ENCODE measurements around the gene HS3ST5.

HS3ST5 gene

DNA sequence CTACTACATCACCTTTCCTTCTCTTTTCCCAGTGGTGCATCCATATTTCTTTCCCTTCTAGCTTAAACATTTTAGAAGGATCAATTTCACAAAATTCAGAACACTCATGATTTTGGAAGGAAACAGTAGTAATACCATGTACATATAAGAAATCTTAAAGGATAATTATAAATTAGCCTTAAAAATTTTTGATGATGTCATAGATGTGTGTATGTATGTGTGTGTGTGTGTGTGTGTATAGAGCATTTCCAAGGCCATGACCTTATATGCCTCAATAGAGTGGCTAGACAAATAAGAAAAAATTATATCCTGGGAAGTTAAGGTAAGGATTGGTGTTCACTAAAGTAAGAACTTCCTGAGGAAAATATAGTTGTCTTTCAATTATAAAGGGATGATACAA is 24.1 kb upstream of the HS3ST5 start:
- Histone ChIP-seq H3K27ac (no peak overlapping the region), H3K9ac (ENCODE audit: insufficient read length) (no peak overlapping the region), H3K4me3 (no peak overlapping the region), H3K9me3 (ENCODE audit: low read depth, low read length) (no peaks in the 10 kb centered on the region), H3K36me3 (ENCODE audit: insufficient read depth, low read length) (no peaks in the 10 kb centered on the region)
- TF ChIP-seq FOXP2 (optimal IDR thresholded peaks at IDR 0.05; ENCODE audit: control extremely low read depth, extremely low read length, insufficient read depth) = no peak
- TF ChIP-seq POLR2AphosphoS5 (IDR thresholded peaks at IDR 0.05; ENCODE audit: borderline replicate concordance, low read depth, low read length) = no peak
- TF ChIP-seq EZH2 (IDR thresholded peaks at IDR 0.05) = no peak
- no peak for DNase-seq (ENCODE audit: low read depth, low spot score)

DNA sequence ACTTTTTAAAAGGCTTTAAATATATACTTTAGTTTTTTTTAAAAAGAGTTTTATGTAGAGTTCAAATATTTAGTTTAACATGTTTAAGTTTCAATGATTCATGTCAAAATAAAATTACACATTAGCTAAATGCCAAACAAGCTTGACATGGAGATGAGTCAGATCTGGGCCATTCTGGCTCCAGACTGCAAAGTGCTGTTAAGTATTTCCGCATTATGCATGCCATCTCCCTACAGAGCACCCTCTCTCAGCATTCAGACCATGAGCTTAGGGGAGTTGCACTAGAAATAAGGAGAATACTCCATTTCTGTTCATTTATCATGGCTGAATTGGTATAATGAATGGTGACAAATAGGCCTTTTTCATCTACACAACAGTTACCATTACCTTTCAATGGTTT is 21.5 kb upstream of the HS3ST5 start:
- Histone ChIP-seq H3K9me3 (ENCODE audit: low read depth, low read length) (no peaks in the 10 kb centered on the region), H3K36me3 (ENCODE audit: insufficient read depth, low read length) (no peaks in the 10 kb centered on the region), H3K4me3 (no peak overlapping the region), H3K27ac (no peak overlapping the region), H3K9ac (ENCODE audit: insufficient read length) (no peak overlapping the region)
- no peak for DNase-seq (ENCODE audit: low read depth, low spot score)
- TF ChIP-seq FOXP2 (optimal IDR thresholded peaks at IDR 0.05; ENCODE audit: control extremely low read depth, extremely low read length, insufficient read depth) = no peak

DNA sequence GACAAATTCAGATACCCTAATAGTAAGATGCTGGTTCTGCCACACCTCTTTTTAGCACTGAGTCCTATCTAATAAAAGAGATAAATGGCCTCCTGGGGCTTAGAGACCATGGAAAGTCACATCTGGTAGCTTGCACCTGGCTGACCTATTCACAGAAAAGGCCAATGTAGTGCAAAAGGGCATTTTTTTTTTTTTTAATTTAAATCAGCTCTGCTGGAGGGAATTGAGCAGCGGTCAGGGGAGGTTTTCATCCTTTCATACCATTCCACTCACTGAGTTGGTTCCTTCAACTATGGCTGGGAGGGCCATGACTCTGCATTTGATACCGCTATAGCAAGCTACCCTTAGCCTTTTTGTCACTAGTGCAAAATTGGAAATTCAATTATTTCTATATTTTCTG is 20.1 kb upstream of the HS3ST5 start:
- no peak for TF ChIP-seq POLR2AphosphoS5 (IDR thresholded peaks at IDR 0.05; ENCODE audit: borderline replicate concordance, low read depth, low read length)
- TF ChIP-seq FOXP2 (optimal IDR thresholded peaks at IDR 0.05; ENCODE audit: control extremely low read depth, extremely low read length, insufficient read depth) = no peak
- no peak for TF ChIP-seq EZH2 (IDR thresholded peaks at IDR 0.05)
- H3K4me3 ChIP-seq = no peak overlapping the region
- H3K27ac ChIP-seq = no peak overlapping the region
- DNase-seq (ENCODE audit: low read depth, low spot score) = no peak
- no peak overlapping the region for H3K9ac ChIP-seq (ENCODE audit: insufficient read length)
- H3K36me3 ChIP-seq (ENCODE audit: insufficient read depth, low read length) = no peaks in the 10 kb centered on the region
- H3K9me3 ChIP-seq (ENCODE audit: low read depth, low read length) = no peaks in the 10 kb centered on the region

DNA sequence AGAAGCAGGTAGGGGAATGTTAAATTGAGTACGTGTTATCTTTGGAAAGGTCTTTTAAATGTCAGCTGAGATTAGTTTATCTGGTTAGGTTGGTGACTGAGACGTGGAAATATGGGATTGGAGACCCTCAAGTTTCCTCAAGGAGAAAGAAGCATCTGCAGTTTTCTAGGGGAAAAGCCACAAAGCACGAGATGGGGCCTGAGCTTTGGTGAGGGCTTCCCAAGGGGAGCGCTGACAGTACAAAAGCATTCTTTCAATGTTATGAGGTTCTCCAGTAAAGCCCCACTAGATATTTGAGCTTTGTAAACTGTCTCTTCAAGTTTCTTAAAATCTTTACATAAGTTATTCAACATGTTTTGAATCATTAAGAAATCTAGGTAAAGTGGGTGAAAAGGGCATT is 19.6 kb upstream of the HS3ST5 start:
- Histone ChIP-seq H3K9me3 (ENCODE audit: low read depth, low read length) (no peaks in the 10 kb centered on the region), H3K27ac (no peak overlapping the region), H3K36me3 (ENCODE audit: insufficient read depth, low read length) (no peaks in the 10 kb centered on the region), H3K4me3 (no peak overlapping the region), H3K9ac (ENCODE audit: insufficient read length) (no peak overlapping the region)
- no peak for DNase-seq (ENCODE audit: low read depth, low spot score)
- TF ChIP-seq POLR2AphosphoS5 (IDR thresholded peaks at IDR 0.05; ENCODE audit: borderline replicate concordance, low read depth, low read length) = no peak
- TF ChIP-seq FOXP2 (optimal IDR thresholded peaks at IDR 0.05; ENCODE audit: control extremely low read depth, extremely low read length, insufficient read depth) = no peak
- no peak for TF ChIP-seq EZH2 (IDR thresholded peaks at IDR 0.05)

DNA sequence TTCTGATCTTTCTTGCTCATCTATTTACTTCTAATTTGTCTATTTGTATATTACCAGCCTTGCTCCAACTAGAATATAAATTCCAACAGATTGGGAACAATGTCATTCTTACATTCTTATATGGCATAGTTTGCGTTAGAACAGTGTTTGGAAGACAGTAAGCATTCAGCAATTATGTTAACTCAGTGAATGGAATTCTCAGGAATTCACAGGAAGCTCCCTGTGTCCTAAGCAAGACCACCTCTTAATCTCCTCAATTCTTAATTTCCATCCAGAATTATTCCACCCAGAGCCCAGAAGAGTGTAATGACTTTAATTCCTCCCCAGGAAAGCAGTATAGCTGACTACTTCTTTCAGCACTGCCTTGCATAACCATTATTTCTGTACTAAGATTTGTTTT is 18.2 kb upstream of the HS3ST5 start:
- no peak for DNase-seq (ENCODE audit: low read depth, low spot score)
- TF ChIP-seq POLR2AphosphoS5 (IDR thresholded peaks at IDR 0.05; ENCODE audit: borderline replicate concordance, low read depth, low read length) (no peak), EZH2 (IDR thresholded peaks at IDR 0.05) (no peak), FOXP2 (optimal IDR thresholded peaks at IDR 0.05; ENCODE audit: control extremely low read depth, extremely low read length, insufficient read depth) (no peak)
- H3K9me3 ChIP-seq (ENCODE audit: low read depth, low read length) = no peaks in the 10 kb centered on the region
- no peak overlapping the region for H3K9ac ChIP-seq (ENCODE audit: insufficient read length)
- H3K27ac ChIP-seq = no peak overlapping the region
- H3K4me3 ChIP-seq = no peak overlapping the region
- no peaks in the 10 kb centered on the region for H3K36me3 ChIP-seq (ENCODE audit: insufficient read depth, low read length)

DNA sequence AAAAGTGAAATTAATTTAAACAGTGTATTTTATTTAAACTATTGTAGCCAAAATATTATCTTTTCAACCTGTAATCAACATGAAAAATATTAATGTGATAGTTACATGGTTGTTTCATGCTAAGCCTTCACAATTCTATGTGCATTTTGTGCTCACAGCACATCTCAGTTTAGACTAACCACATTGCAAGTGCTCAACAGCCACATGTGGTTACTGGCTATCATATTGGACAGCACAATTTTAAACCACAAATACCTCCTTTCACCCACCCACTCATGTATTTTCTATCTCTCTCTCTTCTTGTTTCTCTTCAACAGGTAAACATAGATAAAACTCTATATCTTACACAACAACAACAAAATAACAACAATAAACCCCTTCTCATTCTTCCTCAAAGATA is 12.5 kb upstream of the HS3ST5 start:
- DNase-seq (ENCODE audit: low read depth, low spot score) = no peak
- H3K9me3 ChIP-seq (ENCODE audit: low read depth, low read length) = no peaks in the 10 kb centered on the region
- H3K4me3 ChIP-seq = no peak overlapping the region
- TF ChIP-seq POLR2AphosphoS5 (IDR thresholded peaks at IDR 0.05; ENCODE audit: borderline replicate concordance, low read depth, low read length) (no peak), EZH2 (IDR thresholded peaks at IDR 0.05) (no peak), FOXP2 (optimal IDR thresholded peaks at IDR 0.05; ENCODE audit: control extremely low read depth, extremely low read length, insufficient read depth) (no peak)
- no peaks in the 10 kb centered on the region for H3K36me3 ChIP-seq (ENCODE audit: insufficient read depth, low read length)
- no peak overlapping the region for H3K27ac ChIP-seq
- H3K9ac ChIP-seq (ENCODE audit: insufficient read length) = no peak overlapping the region

DNA sequence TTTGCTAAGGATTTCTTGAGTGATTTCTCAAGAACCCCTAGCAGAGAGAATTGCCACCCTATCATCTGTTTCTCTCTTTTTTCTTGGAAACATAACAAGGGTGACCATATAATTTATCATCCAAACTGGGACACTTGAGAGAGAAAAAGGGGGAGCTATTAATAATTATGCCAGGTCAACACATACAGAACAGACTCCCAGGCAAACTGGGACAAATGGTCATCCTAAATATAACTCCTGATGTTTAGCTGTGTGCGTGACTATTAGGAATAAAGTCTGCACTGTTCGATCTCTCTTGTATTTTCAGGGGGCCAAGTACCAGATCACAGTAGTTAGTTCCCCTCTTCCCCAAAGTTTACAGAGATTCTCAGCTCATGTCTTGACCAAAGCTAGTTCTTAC is 11.7 kb upstream of the HS3ST5 start:
- H3K27ac ChIP-seq = no peak overlapping the region
- no peak overlapping the region for H3K9ac ChIP-seq (ENCODE audit: insufficient read length)
- TF ChIP-seq EZH2 (IDR thresholded peaks at IDR 0.05) = no peak
- no peak for TF ChIP-seq FOXP2 (optimal IDR thresholded peaks at IDR 0.05; ENCODE audit: control extremely low read depth, extremely low read length, insufficient read depth)
- no peak for TF ChIP-seq POLR2AphosphoS5 (IDR thresholded peaks at IDR 0.05; ENCODE audit: borderline replicate concordance, low read depth, low read length)
- H3K36me3 ChIP-seq (ENCODE audit: insufficient read depth, low read length) = no peaks in the 10 kb centered on the region
- no peak overlapping the region for H3K4me3 ChIP-seq
- no peaks in the 10 kb centered on the region for H3K9me3 ChIP-seq (ENCODE audit: low read depth, low read length)
- no peak for DNase-seq (ENCODE audit: low read depth, low spot score)

DNA sequence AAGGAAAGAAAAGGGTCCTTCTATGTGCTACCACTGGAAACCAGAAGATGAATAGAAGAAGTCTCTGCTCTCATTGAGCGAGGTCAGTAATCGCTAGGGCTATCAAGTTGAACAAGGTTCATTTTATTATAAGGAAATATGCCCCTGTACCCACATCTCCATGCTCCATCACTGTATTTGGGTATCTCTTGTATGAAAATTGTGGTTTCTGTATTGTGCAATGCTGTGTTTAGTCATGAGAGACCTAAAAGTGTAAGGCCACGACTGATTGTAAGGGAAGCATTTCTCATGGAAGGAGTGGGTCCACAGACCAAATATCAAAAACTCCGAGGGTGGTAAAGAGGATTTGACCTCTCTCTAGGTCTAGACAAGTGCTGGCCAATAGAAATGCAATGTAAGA is 3.6 kb upstream of the HS3ST5 start:
- no peak for TF ChIP-seq POLR2AphosphoS5 (IDR thresholded peaks at IDR 0.05; ENCODE audit: borderline replicate concordance, low read depth, low read length)
- TF ChIP-seq EZH2 (IDR thresholded peaks at IDR 0.05) = no peak
- no peak for TF ChIP-seq FOXP2 (optimal IDR thresholded peaks at IDR 0.05; ENCODE audit: control extremely low read depth, extremely low read length, insufficient read depth)
- no peaks in the 10 kb centered on the region for H3K9me3 ChIP-seq (ENCODE audit: low read depth, low read length)
- no peak overlapping the region for H3K27ac ChIP-seq
- no peak overlapping the region for H3K9ac ChIP-seq (ENCODE audit: insufficient read length)
- no peak overlapping the region for H3K4me3 ChIP-seq
- DNase-seq (ENCODE audit: low read depth, low spot score) = no peak
- H3K36me3 ChIP-seq (ENCODE audit: insufficient read depth, low read length) = no peaks in the 10 kb centered on the region

DNA sequence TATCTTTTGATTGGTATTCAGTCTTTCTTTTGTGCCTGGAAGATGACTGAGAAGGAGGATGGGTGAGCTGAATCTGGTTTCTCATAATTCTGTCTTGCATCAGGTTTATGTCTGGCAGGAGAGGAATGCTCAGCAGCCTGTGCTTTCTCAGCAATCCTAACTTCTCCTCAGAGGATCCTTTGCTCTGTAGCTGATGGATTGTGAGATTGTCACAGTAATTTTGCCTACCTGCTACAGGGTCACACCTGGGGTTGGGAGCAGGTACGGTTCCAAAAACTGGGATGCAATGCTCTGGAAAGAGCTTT is 2.1 kb upstream of the HS3ST5 start:
- no peak for DNase-seq (ENCODE audit: low read depth, low spot score)
- Histone ChIP-seq H3K36me3 (ENCODE audit: insufficient read depth, low read length) (no peaks in the 10 kb centered on the region), H3K27ac (no peak overlapping the region), H3K4me3 (no peak overlapping the region), H3K9ac (ENCODE audit: insufficient read length) (no peak overlapping the region), H3K9me3 (ENCODE audit: low read depth, low read length) (no peaks in the 10 kb centered on the region)
- TF ChIP-seq FOXP2 (optimal IDR thresholded peaks at IDR 0.05; ENCODE audit: control extremely low read depth, extremely low read length, insufficient read depth) (no peak), EZH2 (IDR thresholded peaks at IDR 0.05) (no peak), POLR2AphosphoS5 (IDR thresholded peaks at IDR 0.05; ENCODE audit: borderline replicate concordance, low read depth, low read length) (no peak)
